ENCODE measurements around the gene LRRC7.

Gene LRRC7

GRCh38 chr1:69592341-69592740 lies 24.6 kb downstream of the LRRC7 start:
- no peak for DNase-seq

GRCh38 chr1:69595486-69595885 lies 27.8 kb downstream of the LRRC7 start:
- DNase-seq: no peak

- DNase-seq: no peak
Observed at GRCh38 chr1:69611316-69611715, 43.6 kb downstream of the LRRC7 start.

GRCh38 chr1:69613414-69613813 lies 45.7 kb downstream of the LRRC7 start:
- no peak for DNase-seq

- no peak for DNase-seq
Observed at GRCh38 chr1:69638673-69639072, 71.0 kb downstream of the LRRC7 start.

- DNase-seq: no peak
Observed at GRCh38 chr1:69639159-69639558, 71.4 kb downstream of the LRRC7 start.

GRCh38 chr1:69643266-69643665 lies 75.5 kb downstream of the LRRC7 start:
- no peak for DNase-seq

- DNase-seq: no peak
Observed at GRCh38 chr1:69645477-69645876, 77.8 kb downstream of the LRRC7 start.

- no peak for DNase-seq
Observed at GRCh38 chr1:69648486-69648885, 80.8 kb downstream of the LRRC7 start.

GRCh38 chr1:69649383-69649990 lies 81.8 kb downstream of the LRRC7 start:
- DNase-seq: no peak

- DNase-seq: no peak
Observed at GRCh38 chr1:69650779-69651178, 83.1 kb downstream of the LRRC7 start.

GRCh38 chr1:69651656-69652055 lies 83.9 kb downstream of the LRRC7 start:
- no peak for DNase-seq

GRCh38 chr1:69657971-69658370 lies 90.2 kb downstream of the LRRC7 start:
- DNase-seq: no peak

- DNase-seq: no peak
Observed at GRCh38 chr1:69661686-69662085, 94.0 kb downstream of the LRRC7 start.

GRCh38 chr1:69662321-69662720 lies 94.6 kb downstream of the LRRC7 start:
- DNase-seq: no peak

- DNase-seq: no peak
Observed at GRCh38 chr1:69671363-69672010, 103.8 kb downstream of the LRRC7 start.

- no peak for DNase-seq
Observed at GRCh38 chr1:69673321-69673720, 105.6 kb downstream of the LRRC7 start.

GRCh38 chr1:69679965-69680364 lies 112.2 kb downstream of the LRRC7 start:
- DNase-seq: no peak

GRCh38 chr1:69686367-69686984 lies 118.8 kb downstream of the LRRC7 start:
- no peak for DNase-seq

- DNase-seq: no peak
Observed at GRCh38 chr1:69688193-69688592, 120.5 kb downstream of the LRRC7 start.

GRCh38 chr1:69691179-69691578 lies 123.5 kb downstream of the LRRC7 start:
- DNase-seq: no peak

GRCh38 chr1:69693921-69694675 lies 126.4 kb downstream of the LRRC7 start:
- DNase-seq: no peak

- DNase-seq: no peak
Observed at GRCh38 chr1:69697340-69697739, 129.6 kb downstream of the LRRC7 start.

GRCh38 chr1:69700770-69701169 lies 133.0 kb downstream of the LRRC7 start:
- DNase-seq: no peak

Data from stimulated activated CD4-positive, alpha-beta T cell treated with anti-CD3 and anti-CD28 coated beads, Interleukin-4, amount 100 ng/mL, for 1 hour (primary cell).